Ovary (tissue), 3 donors: ENCODE results near the gene NGF.
"Not testable (repeated sequence)": the region's sequence is repeated elsewhere in the genome, so short reads cannot be mapped to it uniquely, and the experiment has no call there.

Experiments
- EP300 ChIP-seq: sonication (generic); formaldehyde crosslinking; IDR thresholded peaks from one replicate; pipeline ENCODE4 v1.6.1; 2017; ENCODE audit warnings: antibody characterized with exemption
- TF ChIP-seq, protein P1 (sequence below), 3 donors: fragments of 450-650 bp in 2 of 3; fragments of 200-600 bp in 1 of 3; IDR thresholded peaks; one replicate each; pipeline versions ENCODE4 v1.5.1 to v1.8.0; 2016 to 2022; ENCODE audit warnings: antibody characterized with exemption in 3 of 3, mild to moderate bottlenecking in 1 of 3
- donor health status: DM: no; HTN: no; CAD: no.

DNA sequence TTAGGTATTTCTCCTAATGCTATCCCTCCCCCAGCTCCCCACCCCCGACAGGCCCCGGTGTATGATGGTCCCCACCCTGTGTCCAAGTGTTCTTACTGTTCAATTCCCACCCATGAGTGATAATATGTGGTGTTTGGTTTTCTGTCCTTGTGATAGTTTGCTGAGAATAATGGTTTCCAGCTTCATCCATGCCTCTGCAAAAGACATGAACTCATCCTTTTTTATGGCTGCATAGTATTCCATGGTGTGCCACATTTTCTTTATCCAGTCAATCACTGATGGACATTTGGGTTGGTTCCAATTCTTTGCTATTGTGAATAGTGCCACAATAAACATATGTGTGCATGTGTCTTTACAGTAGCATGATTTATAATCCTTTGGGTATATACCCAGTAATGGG is 45.4 kb upstream of the NGF start:
- TF ChIP-seq, protein P1, sequence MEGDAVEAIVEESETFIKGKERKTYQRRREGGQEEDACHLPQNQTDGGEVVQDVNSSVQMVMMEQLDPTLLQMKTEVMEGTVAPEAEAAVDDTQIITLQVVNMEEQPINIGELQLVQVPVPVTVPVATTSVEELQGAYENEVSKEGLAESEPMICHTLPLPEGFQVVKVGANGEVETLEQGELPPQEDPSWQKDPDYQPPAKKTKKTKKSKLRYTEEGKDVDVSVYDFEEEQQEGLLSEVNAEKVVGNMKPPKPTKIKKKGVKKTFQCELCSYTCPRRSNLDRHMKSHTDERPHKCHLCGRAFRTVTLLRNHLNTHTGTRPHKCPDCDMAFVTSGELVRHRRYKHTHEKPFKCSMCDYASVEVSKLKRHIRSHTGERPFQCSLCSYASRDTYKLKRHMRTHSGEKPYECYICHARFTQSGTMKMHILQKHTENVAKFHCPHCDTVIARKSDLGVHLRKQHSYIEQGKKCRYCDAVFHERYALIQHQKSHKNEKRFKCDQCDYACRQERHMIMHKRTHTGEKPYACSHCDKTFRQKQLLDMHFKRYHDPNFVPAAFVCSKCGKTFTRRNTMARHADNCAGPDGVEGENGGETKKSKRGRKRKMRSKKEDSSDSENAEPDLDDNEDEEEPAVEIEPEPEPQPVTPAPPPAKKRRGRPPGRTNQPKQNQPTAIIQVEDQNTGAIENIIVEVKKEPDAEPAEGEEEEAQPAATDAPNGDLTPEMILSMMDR (IDR thresholded peaks at IDR 0.05): not testable (repeated sequence)
- not testable (repeated sequence) for TF ChIP-seq EP300
